ENCODE measurements around the gene CPNE9.

The CPNE9 gene, protein sequence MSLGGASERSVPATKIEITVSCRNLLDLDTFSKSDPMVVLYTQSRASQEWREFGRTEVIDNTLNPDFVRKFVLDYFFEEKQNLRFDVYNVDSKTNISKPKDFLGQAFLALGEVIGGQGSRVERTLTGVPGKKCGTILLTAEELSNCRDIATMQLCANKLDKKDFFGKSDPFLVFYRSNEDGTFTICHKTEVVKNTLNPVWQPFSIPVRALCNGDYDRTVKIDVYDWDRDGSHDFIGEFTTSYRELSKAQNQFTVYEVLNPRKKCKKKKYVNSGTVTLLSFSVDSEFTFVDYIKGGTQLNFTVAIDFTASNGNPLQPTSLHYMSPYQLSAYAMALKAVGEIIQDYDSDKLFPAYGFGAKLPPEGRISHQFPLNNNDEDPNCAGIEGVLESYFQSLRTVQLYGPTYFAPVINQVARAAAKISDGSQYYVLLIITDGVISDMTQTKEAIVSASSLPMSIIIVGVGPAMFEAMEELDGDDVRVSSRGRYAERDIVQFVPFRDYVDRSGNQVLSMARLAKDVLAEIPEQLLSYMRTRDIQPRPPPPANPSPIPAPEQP

DNA sequence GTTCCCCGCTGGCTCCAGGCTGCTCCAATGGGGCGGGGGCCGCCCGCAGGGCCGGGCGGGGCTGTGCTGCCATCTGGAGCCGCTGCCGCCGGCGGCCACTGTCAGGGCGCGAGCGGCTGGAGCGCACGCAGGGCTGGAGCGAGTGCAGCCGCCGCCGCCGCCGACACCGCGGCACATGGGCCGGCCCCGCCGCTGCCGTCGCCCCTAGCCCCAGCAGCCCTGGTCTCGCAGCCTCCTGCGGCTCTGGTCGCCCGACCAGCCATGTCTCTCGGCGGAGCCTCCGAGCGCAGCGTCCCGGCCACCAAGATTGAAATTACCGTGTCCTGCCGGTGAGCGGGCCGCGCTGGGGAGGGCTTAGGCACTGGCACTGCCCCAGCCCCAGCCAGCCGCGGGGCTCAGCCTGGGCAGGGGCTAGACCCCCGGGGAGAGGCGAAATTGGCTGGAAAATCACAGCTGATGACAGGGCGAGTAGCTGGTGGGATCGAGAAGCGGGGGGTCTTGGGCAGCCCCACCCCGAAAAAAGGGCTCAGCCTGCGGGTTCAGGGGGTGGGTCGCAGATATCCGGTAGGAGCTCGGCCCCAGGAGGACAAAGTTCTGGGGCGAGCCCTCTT is at the start of gene CPNE9:
TSS of gene CPNE9 (plus strand) at position 98 of the 611 bp plus-strand sequence. CDS start at position 262, 164 bp downstream.
- no peak for DNase-seq

DNA sequence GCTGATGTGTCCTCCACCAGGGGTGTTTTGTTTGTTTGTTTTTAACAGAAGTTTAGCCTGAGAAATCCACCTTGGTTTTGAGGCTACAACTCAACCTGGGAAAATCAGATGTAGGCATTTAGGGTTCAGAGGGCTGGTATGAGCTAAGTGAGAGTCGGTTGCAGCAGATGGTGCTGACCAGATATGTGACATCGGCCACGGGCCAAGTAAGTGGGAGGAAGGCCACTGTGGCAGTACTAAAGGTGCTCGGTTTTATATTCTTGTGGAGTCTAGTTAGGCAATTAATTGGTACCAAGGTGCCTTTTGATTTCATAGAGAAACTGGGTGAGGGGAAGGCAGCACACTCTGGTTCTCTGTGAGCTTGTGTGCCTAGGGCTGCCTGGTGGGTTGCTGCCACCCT is 43.8 kb upstream of the CPNE9 start:
- no peak for DNase-seq

DNA sequence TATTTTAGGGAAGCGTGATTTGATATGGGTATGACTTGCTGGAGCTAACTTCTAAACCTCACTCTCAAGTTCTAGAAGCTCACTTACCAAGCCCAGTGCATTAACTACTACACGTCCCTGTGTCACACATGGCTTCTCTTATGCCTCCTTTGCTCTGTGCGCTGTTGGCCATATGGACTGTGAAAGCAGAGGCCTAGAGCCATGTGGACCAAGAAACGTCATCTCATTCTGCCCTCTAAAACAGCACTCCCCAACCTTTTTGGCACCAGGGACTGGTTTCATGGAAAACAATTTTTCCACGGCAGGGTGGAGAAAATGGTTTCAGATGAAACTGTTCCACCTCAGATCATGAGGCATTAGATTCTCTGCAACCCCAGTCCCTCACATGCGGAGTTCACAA is 42.7 kb upstream of the CPNE9 start:
- DNase-seq: no peak

DNA sequence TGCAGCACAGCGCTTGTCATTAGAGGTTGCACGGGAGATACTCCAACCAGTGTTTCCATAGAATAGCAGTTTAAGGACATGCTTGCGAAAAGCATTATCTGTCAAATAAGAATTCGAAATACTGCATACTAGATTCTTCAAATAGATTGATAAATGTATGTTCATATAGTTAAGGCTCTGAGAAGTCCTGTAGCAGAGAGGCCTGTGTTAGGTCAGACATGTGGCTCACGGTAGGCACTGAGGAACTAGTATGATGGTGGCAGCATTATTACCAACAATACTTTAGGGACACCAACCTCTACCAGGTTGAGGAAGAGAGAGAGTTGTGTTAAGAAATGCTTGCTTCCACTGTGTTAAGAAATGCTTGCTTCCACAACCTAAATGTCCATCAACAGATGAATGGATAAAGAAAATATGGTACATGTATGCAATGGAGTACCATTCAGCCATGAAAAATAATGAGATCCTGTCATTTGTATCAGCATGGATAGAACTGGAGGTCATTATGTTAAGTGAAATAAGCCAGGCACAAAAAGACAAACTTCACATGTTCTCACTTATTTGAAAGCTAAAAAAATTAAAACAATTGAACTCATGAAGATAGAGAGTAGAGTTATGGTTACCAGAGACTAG is 39.4 kb upstream of the CPNE9 start:
- DNase-seq: no peak

DNA sequence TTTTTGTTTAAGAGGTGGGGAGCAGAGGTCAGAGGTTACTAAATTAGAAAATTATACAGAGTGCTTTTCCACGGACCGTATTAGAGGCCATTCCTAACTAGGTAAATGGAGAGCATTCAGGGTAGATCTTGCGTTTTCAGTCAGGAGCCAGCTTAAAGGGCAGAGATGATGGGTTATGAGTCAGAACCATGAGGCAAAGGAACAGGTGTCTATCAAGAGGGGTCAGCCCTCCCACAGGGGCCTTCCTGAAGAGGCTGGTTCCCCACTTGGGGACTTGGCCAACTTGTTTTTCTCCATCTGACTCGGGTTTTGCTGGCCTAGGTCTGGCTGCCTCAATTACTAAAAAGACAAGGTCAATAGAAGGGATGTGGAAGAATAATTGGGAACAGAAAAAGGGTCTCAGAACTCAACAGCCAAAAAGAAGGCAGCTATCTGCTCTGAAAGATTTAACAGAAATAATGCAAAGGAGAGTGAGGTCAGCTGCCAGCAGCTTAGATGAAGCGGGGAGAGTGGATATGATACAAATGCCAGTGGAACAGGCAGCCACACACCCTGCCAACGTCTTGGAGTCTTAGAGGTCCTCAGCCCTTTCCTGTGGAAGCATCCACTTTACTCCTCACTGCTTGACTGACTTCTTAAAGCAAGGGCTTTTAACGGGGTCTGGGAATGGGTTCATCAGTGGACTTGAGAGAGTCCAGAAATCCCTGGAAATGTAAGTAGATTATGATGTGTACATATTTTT is 36.8 kb upstream of the CPNE9 start:
- DNase-seq: no peak

DNA sequence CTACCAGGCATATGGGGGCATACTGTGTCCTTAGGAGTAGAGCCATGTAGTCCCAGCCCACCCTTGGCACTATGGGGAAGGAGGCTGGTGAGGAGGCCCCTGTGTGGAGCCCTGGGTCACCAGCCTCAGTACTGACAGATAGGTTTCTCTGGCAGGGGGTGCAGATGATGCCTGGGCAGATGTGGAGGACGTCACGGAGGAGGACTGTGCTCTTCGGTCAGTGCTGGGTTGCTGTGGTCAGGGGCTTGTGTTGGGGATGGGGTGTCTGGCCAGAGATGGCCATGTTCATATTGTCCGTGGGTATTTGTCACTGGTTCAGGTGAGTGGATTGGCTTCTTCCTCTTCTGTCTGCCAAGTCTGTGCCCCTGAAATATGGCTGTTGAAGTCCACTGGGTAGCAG is 34.4 kb upstream of the CPNE9 start:
- DNase-seq: no peak

DNA sequence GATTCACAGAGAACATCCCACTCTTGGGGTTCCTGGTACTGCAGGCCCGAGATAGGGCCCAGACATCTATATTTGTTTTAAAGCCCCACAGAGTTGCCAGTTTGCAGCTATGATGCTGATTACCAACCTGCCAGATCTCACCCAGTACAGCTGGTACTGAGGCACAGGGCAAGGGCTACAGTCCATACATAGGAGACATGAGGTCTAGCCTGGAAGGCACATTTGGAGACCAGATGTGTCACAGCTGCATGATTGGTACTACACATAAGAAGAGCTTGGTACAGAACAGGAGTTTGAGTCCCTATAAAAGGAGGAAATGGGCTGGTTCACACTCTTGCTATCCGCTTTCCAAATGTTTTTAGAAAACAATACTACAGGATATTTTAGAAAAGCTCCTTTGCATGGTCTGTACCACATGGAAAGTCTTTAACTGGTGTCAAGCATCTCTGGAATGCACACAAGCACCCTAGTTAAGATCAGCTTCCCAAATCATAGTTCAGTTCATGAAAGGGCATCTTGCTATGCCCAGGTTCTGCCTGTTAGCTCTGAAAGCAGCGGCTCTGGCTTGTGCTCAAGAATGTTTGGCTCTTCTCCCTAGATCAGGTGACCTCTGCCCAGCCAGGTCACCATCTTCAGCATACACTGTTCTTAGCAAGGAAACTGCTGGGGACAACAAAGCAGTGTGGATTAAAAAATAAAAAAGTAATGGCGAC is 33.8 kb upstream of the CPNE9 start:
- DNase-seq: no peak

DNA sequence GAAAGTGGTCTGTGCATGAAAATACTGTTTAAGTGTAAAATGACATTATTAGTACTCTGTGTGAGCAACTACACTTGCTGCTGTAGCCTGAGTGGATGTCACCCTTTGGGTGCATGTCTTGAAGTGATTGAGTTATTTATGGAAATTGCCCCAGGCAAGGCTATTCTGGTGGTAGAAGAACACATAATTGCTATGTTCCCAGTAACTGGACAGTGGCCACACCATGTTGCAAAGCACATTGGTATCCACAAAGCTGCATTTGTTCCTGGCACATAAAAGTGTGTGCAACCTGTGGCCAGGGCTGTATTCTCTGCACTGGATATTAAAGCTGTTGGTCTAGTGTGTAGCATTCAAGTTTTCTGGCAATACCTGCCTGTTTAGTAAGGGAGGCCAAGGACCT is 30.6 kb upstream of the CPNE9 start:
- no peak for DNase-seq

DNA sequence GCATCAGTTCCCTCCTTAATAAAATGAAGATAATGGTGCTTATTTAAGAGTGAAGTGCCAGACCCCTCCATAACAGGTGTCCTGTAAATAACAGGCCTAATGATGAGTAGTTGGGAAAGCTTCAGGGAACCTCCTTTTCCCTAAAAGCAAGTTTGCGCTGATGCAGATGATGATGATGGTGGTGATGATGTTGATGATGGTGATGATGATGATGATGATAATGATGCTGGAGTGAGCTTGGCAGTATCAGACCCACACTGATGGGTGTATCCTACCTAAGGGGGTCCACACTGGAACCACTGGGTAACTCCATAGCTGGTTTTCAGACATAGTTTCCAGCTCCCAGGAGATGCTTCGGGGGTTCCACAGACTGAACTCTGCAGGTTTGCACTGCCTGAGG is 29.9 kb upstream of the CPNE9 start:
- DNase-seq: no peak

DNA sequence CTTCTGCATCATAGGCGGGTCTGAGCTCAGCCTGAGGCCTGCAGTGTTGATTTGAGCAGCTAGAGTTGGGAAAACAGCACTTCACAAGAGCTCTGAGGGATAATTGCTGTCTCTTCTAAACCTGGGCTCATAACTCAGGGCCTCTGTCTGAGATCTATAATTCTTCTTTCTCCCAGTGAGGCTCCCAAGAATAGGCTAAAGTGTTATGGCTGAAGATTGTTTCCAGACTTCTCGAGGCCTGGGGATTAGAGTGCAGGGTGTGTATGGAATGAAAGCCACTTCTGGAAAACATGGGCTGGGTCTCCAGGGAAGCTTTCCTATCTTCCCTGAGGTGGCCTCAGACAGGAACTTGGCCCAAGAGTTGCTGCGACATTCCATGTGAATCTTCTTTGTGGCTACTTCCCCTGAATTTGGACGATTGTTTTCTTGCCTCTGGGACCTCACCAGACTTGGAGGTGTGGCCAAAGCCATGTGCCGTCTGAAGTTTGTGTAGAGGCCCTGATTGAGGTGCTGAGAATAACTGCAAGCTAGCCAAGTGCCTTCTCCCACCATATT is 27.8 kb upstream of the CPNE9 start:
- no peak for DNase-seq

DNA sequence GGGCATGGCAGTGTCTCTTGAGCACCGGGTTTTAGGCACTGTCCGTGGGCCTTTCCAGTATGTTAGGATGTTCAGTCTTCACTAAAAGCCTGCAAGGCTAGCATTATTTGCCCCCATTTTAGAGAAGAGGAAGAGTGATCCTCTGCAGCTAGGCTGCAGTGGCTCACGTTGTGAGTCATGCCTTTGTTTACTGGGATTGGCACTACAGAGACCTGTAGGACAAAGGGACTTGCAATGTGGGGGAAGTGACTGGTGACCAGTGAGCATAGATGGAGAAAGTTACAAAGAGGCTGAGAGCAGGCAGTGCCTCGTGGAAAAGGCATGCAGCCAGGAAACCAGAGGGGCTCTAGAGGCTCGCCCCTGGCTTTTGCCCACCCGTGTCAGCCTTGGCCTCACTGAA is 26.8 kb upstream of the CPNE9 start:
- DNase-seq: no peak

DNA sequence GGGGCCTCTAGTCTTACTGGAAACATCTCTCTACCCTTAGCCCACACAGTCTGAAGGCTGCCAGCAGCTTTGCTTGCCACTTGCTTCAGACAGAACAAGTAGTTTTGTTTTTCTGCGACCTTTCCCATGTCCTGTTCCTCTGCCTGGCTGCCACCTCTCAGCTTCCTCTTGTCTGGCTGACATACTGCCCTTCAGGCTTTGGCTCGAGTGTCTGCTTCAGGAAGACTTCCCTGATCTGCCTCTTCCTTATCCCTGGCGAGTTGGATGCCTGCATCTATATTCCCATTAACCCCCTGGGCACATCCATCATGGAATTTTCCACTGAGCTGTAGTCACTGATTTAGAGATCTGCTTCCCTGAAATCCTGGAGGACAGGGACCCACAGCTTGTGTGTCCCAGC is 25.1 kb upstream of the CPNE9 start:
- DNase-seq: no peak

DNA sequence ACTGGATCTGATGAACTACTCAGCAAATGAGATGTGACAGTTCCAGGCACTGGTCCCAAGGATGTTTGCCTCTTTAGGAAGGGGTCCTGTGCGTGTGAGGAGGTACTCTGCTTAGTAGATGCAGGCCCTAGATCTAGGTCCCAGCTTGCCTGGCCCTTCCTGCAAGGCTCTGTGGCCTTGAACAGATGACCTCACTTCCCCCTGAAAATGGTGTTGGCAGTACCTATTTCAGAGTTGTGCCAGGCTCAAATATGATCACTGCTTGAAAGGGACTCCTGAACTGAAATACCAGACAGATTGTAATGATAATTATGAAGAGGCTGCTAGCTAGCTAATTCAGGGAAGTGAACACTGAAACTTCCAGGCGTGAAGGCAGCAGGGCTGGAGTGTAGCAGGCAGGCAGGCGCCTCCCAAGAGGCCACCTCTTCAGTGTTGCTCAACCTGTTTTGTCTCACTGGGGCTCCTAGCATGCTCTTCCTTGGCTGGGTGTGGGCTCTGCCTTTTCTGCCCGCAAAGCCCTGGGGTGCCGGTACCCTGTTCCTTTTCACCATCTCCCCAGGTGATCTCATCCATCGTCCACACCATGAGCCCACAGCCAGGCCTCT is 24.1 kb upstream of the CPNE9 start:
- DNase-seq: no peak

DNA sequence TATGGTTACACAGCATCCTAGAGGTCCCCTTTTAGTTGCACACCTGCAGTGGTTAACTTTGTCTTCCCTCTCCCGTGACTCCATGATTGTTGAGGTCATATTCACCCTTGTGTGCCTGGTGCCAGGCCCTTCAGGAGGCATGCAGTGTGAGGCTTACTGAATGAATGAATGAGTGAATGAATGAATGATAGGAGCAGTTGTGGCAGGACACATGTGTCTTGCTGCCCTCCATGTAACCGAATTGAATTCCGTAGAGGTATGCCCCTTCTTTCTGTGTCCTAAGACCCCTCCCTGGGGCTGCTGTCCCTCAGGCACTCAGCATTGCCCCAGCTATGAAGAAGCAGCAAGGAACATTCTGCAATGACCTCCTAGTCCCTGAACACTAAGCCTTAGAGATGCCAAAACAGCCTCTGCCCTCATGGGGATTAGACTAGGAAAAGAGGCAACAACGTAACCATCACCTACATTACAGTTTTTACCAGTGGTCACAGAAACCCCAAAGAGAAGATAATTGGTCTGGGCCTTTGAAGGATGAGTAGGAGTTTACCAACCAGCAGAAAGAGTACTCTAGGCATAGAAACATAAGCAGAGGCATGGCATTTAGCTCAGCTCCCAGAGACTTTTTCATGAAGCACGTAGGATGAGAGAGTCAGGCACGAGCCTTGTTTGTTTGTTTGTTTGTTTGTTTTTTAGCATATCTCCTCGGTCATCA is 22.5 kb upstream of the CPNE9 start:
- no peak for DNase-seq

DNA sequence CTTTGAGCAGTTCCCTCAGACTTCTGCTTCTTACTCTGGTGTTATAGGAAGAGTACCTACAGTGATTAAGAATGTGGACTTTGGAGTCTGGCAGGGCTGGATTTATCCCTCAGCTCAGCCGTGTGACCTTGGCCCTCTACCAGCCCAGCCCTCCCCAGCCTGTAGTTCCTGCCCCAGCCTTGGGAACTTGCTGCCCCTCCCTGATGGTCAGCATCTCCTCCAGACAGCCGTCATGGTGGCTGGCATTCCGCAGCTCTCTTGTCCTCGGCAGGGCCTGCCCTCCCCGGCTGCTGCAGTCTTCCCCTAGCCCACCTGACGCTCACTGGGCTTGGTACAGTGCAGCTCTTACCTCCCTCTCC is 21.9 kb upstream of the CPNE9 start:
- DNase-seq: no peak

DNA sequence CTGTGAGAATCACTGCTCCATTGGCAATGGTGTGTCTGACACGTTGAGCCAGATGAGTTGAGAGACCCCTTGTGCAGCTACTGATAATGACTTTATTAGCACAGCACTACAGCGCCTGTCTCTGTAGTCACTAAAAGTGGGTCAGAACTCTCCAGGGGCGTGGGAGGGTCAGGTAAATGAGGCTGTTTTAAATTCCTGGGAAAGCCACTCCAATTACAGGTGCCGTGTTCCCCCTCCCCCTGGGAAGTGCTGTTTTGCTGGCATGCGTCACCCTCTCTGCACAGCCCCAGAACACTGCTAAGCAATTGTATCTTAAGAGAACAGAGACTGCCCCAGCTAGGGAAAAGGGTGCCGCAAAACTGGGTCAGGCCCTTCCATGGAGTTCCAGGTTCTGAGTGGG is 21.5 kb upstream of the CPNE9 start:
- no peak for DNase-seq

DNA sequence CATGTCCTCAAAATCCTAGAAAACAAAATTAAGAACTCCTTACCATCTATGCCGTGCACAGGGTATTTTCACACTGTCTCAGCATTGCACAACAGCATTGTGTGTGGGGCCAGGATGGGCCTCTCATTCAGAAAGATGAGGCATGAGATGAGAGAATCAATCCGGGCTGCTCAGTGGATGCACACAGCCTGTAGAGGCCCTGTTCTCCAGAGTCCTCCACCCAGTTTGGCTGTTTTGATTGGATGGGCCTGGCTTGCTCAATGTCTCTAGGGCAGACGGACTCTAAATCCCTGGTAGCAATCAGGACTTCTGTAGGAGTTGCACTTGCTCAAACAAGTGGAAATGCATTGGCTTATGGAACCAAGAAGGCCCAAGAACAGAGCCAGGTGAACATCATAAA is 20.2 kb upstream of the CPNE9 start:
- DNase-seq: no peak

DNA sequence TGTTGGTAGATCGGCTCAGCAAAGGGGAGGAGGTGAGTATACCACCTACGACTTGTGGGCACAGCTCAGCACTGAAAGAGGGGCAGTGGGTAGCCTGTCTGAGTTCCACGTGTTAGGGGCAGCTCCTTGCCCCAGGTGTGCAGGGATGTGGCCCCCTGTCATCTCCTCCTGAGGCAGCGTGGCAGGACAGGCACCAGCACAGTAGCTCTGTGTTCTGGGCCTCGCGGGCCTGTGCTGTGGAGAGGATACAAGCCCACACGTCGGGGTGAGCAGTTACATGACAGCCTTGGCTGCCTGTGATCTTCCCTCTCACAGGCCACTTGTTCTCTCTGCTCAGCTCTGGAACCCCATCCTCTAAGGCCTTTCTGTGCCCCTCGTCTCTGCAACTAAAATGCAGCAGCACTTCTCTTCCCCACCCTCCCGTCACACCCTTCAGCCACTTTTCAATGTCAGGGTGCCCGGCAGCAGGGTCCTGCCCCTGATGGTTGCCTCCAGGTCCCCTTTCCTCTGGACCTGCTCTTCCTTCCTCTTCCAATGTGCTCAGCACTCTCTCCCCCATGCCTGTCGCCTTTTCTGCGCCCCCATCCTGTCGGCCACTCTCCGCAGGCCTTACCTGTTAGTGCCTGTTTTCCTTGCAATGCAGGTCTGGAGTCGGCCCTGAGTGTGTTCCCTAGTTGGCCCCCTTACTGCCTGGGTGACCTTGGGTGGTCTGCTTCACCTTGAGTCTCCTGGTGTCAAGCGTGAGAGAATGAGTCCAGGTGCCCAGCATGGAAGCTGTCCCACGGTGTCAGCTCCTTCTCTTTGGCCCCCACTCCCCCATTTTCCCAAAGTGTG is 18.2 kb upstream of the CPNE9 start:
- no peak for DNase-seq

DNA sequence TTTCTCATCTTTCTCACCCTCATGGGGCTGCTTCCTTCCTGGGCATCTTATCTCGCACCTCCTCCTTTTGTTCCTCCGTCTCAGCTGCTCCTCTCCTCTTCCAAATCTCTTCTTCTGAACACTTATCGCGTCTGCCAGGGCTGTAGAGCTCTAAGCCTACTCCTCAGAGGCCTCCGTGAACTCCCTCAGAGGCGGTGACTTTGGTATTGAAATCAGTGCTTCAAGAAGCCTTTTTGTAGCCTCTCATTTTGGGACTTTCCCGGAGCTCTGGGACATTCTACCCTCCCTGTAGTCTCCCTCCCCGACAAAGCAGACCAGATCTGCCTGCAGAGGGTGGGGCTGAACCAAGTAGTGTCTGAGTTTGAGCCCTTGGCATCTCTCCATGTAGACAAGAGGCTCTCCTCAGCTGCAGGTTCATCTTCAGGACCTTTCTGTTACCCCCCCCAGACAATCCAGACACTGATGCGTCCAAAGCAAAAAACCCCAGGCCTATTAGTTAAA is 17.5 kb upstream of the CPNE9 start:
- no peak for DNase-seq

DNA sequence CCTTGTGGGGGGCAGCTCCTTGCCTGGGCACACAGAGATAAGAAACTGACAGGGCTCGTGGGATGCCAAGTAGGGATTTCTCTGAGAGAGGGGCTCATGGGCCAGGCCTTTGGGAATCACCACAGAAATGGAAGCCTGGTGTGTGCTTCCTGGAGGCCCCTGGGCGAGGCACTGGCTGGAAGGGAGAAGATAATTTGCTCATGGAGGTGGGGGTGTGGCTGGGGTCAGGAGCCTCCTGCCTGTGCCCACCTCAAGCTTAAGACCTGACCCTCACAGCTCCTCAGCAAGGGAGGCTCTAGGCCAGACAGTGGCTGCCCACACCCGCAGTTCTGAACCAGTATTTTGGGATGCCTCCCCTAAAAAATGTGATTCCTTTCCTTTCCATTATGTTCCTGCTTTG is 16.9 kb upstream of the CPNE9 start:
- no peak for DNase-seq

All from activated CD4-positive, alpha-beta T cell treated with anti-CD3 and anti-CD28 coated beads, Interleukin-2, amount 50 U/mL, for 1 hour (primary cell).